ENCODE measurements around the gene OSBPL6. TPM values are rescaled to one million over a fixed set of nuclear protein-coding genes. Genes with fewer than 3 reads are reported as not detected.
A peak's percentile ranks its signal among the peaks of the same experiment; 100 is the strongest.

OSBPL6 gene
- total and polyA plus RNA-seq, 2 of the 13 experiments (the other 11 are each of a cell fraction or from before 2014, with no cell fraction given) = 0.03 to 0.11 TPM

- in situ Hi-C loops (cut with HindIII; ENCODE audit: extremely low pct_ligation_motif_present, low pct_unique_long_range_greater_than_20kb) (no loop called here), intact Hi-C loops (cut with micrococcal nuclease; ENCODE audit: unreplicated experiment) (no loop called here)
- no TSS peak for BruUV-seq (replicated peaks)
- ATAC-seq = no peak
- POLR2A ChIA-PET = no interaction called here
- Histone ChIP-seq H3K4me2 (ENCODE audit: low read depth, low read length) (peak overlapping the region; percentile 29; the same call in 1 of the 2 replicates), H3K4me1 (ENCODE audit: insufficient read depth, low read length) (peaks cover 13% of the 10 kb centered on the region), H3K79me2 (ENCODE audit: insufficient read depth, low read length) (no peaks in the 10 kb centered on the region), H3K27me3 (ENCODE audit: control insufficient read depth in 1 of 2, insufficient read depth in 2 of 2, low read length in 2 of 2) (no peaks in the 10 kb centered on the region), H2AFZ (ENCODE audit: low read length) (no peak overlapping the region), H4K20me1 (ENCODE audit: insufficient read depth, low read length) (no peaks in the 10 kb centered on the region), H3K9me3 (ENCODE audit: low read length) (peaks cover 5% of the 10 kb centered on the region; the same call in 1 of the 2 replicates), H3K36me3 (replicated peaks in 1 of 2; ENCODE audit: control insufficient read depth in 1 of 2, insufficient read depth in 2 of 2, low read length in 2 of 2) (no peaks in the 10 kb centered on the region), H3K27ac (ENCODE audit: extremely low read length, insufficient read depth, low read length) (no peak overlapping the region), H3K9ac (ENCODE audit: insufficient read depth, low read depth, low read length) (no peak overlapping the region), H3K4me3 (replicated peaks in 1 of 3; ENCODE audit: insufficient read depth in 1 of 3, low read depth in 2 of 3, low read length in 3 of 3) (no peak overlapping the region)
- TF ChIP-seq TAF1 (CRISPR knock-in tag; IDR thresholded peaks at IDR 0.05) = no peak
- FAIRE-seq = no peak
- CTCF ChIA-PET (ENCODE audit: low intra/inter-chr PET ratio, low total read pairs) = no interaction called here
- DNase-seq (ENCODE audit: low spot score) = no peak
- WGBS (ENCODE audit: low lambda C conversion rate) = 7% methylated on average over 4 of the region's 4 CpGs
Measured at GRCh38 chr2:178152542-178152941, 41.8 kb upstream of the OSBPL6 start.

GRCh38 chr2:178152977-178153376, 41.3 kb upstream of the OSBPL6 start:
- no peaks in the 10 kb centered on the region for H4K20me1 ChIP-seq (ENCODE audit: insufficient read depth, low read length)
- H3K9ac ChIP-seq (ENCODE audit: insufficient read depth, low read depth, low read length) = no peak overlapping the region
- no peaks in the 10 kb centered on the region for H3K79me2 ChIP-seq (ENCODE audit: insufficient read depth, low read length)
- H3K9me3 ChIP-seq (ENCODE audit: low read length) = peaks cover 5% of the 10 kb centered on the region; the same call in 1 of the 2 replicates
- ChIA-PET POLR2A (no interaction called here), CTCF (ENCODE audit: low intra/inter-chr PET ratio, low total read pairs) (no interaction called here)
- FAIRE-seq (no peak), ATAC-seq (no peak), DNase-seq (ENCODE audit: low spot score) (no peak)
- H3K4me1 ChIP-seq (ENCODE audit: insufficient read depth, low read length) = peaks cover 13% of the 10 kb centered on the region
- BruUV-seq (replicated peaks) = no TSS peak
- no peak overlapping the region for H3K4me3 ChIP-seq (replicated peaks in 1 of 3; ENCODE audit: insufficient read depth in 1 of 3, low read depth in 2 of 3, low read length in 3 of 3)
- no peaks in the 10 kb centered on the region for H3K36me3 ChIP-seq (replicated peaks in 1 of 2; ENCODE audit: control insufficient read depth in 1 of 2, insufficient read depth in 2 of 2, low read length in 2 of 2)
- H2AFZ ChIP-seq (ENCODE audit: low read length) = no peak overlapping the region
- 0% methylated on average over 1 of the region's 1 CpG for WGBS (ENCODE audit: low lambda C conversion rate)
- no peak overlapping the region for H3K4me2 ChIP-seq (ENCODE audit: low read depth, low read length)
- H3K27ac ChIP-seq (ENCODE audit: extremely low read length, insufficient read depth, low read length) = no peak overlapping the region
- no peaks in the 10 kb centered on the region for H3K27me3 ChIP-seq (ENCODE audit: control insufficient read depth in 1 of 2, insufficient read depth in 2 of 2, low read length in 2 of 2)
- intact Hi-C loops (cut with micrococcal nuclease; ENCODE audit: unreplicated experiment) = no loop called here
- in situ Hi-C loops (cut with HindIII; ENCODE audit: extremely low pct_ligation_motif_present, low pct_unique_long_range_greater_than_20kb) = no loop called here
- no peak for TF ChIP-seq ZNF142 (CRISPR knock-in tag; IDR thresholded peaks at IDR 0.05)
- TF ChIP-seq ZNF552 (CRISPR knock-in tag; IDR thresholded peaks at IDR 0.05; ENCODE audit: borderline replicate concordance) = no peak
- no peak for TF ChIP-seq GTF3A (CRISPR knock-in tag; conservative IDR thresholded peaks at IDR 0.05)
- TF ChIP-seq NRL (CRISPR knock-in tag; IDR thresholded peaks at IDR 0.05; ENCODE audit: borderline replicate concordance) = no peak
- TF ChIP-seq ZFP91 (CRISPR knock-in tag; IDR thresholded peaks at IDR 0.05; ENCODE audit: borderline replicate concordance) = no peak
- no peak for TF ChIP-seq POGK (CRISPR knock-in tag; conservative IDR thresholded peaks at IDR 0.05)
